Tongue (tissue), 2 donors: ENCODE results near the gene ANKRD2. TPM values are rescaled to one million over a fixed set of nuclear protein-coding genes. Genes with fewer than 3 reads are reported as not detected.
A peak's percentile ranks its signal among the peaks of the same experiment; 100 is the strongest.
"Not testable (repeated sequence)": the region's sequence is repeated elsewhere in the genome, so short reads cannot be mapped to it uniquely, and the experiment has no call there.

Experiments
- DNase-seq: peaks from one replicate; pipeline ENCODE4 v3.0.0-alpha.2; 2015
- total RNA-seq: library from RNA; depleted of rRNA; stranded (reverse); fragments of >200 nt; gene quantifications from one replicate; pipeline ENCODE4 v1.2.3, GENCODE V29; 2014

The ANKRD2 gene
- total RNA-seq, 1 donor from 2014 or later: 29.7 TPM

- DNase-seq: peak; percentile 27
These were observed 25.9 kb upstream of the ANKRD2 start for GRCh38 chr10:97546456-97547270.

- DNase-seq: no peak
These were observed 25.3 kb upstream of the ANKRD2 start for GRCh38 chr10:97547271-97547600.

- DNase-seq: peak; percentile 67
These were observed 24.6 kb upstream of the ANKRD2 start for GRCh38 chr10:97547962-97548361.

GRCh38 chr10:97548828-97549455 is 23.6 kb upstream of the ANKRD2 start:
- peak; percentile 43 for DNase-seq

- peak; percentile 86 for DNase-seq
These were observed 22.8 kb upstream of the ANKRD2 start for GRCh38 chr10:97549587-97550322.

GRCh38 chr10:97550336-97551149 is 22.0 kb upstream of the ANKRD2 start:
- DNase-seq: no peak

GRCh38 chr10:97551271-97551670 is 21.3 kb upstream of the ANKRD2 start:
- no peak for DNase-seq

- DNase-seq: peak; percentile 82
These were observed 19.0 kb upstream of the ANKRD2 start for GRCh38 chr10:97553575-97554031.

- DNase-seq: not testable (repeated sequence)
These were observed 18.2 kb upstream of the ANKRD2 start for GRCh38 chr10:97554336-97554735.

- not testable (repeated sequence) for DNase-seq
These were observed 17.0 kb upstream of the ANKRD2 start for GRCh38 chr10:97555541-97555940.

- not testable (repeated sequence) for DNase-seq
These were observed 11.7 kb upstream of the ANKRD2 start for GRCh38 chr10:97560731-97561381.

GRCh38 chr10:97561386-97562077 is 11.0 kb upstream of the ANKRD2 start:
- not testable (repeated sequence) for DNase-seq

- DNase-seq: not testable (repeated sequence)
These were observed 10.2 kb upstream of the ANKRD2 start for GRCh38 chr10:97562329-97562728.

GRCh38 chr10:97563337-97563736 is 9.2 kb upstream of the ANKRD2 start:
- DNase-seq: no peak

GRCh38 chr10:97564776-97565175 is 7.8 kb upstream of the ANKRD2 start:
- DNase-seq: no peak

- no peak for DNase-seq
These were observed 6.1 kb upstream of the ANKRD2 start for GRCh38 chr10:97566336-97566996.

- no peak for DNase-seq
These were observed 4.7 kb upstream of the ANKRD2 start for GRCh38 chr10:97567891-97568290.

- no peak for DNase-seq
These were observed 2.3 kb upstream of the ANKRD2 start for GRCh38 chr10:97570146-97570788.

- DNase-seq: peak; percentile 93
These were observed 1.6 kb upstream of the ANKRD2 start for GRCh38 chr10:97570789-97571471.
